ENCODE results near the gene WWP2. TPM values are rescaled to one million over a fixed set of nuclear protein-coding genes. Genes with fewer than 3 reads are reported as not detected.

WWP2 gene
- total RNA-seq, 1 experiment from 2014 or later = 22.8 TPM

- Histone ChIP-seq H3K27ac (ENCODE audit: low read length) (no peak overlapping the region), H3K9me3 (ENCODE audit: control insufficient read depth, insufficient read depth, low read depth, low read length) (no peaks in the 10 kb centered on the region), H3K27me3 (ENCODE audit: control insufficient read depth, insufficient read depth, low read length) (no peaks in the 10 kb centered on the region), H3K4me1 (ENCODE audit: control insufficient read depth, insufficient read depth, low read length) (no peaks in the 10 kb centered on the region), H3K4me3 (ENCODE audit: low read depth in 2 of 2, low read length in 2 of 2) (no peak overlapping the region), H3K36me3 (ENCODE audit: control insufficient read depth, insufficient read depth, low read length) (no peaks in the 10 kb centered on the region)
- ChIA-PET POLR2A (no interaction called here), CTCF (interaction anchor here (0.6 to 0.9 kb wide), 2 partner anchors 20 to 174 kb away, joined by 3 to 7 read pairs; no protein-coding TSS in a partner anchor)
- intact Hi-C loops (cut with micrococcal nuclease; ENCODE audit: unreplicated experiment) (no loop called here), in situ Hi-C loops (cut with HindIII; ENCODE audit: low pct_unique_long_range_greater_than_20kb, low sequenced_read_pairs) (no loop called here)
- ATAC-seq (no peak), DNase-seq (ENCODE audit: low read depth, low spot score) (no peak)
- BruUV-seq (replicated peaks) = no TSS peak
- TF ChIP-seq TCF7L2 (IDR thresholded peaks at IDR 0.05; ENCODE audit: low read depth, low read length) (no peak), CTCF (IDR thresholded peaks at IDR 0.05) (no peak), POLR2AphosphoS5 (IDR thresholded peaks at IDR 0.05; ENCODE audit: low read depth, low read length) (no peak), SIN3A (IDR thresholded peaks at IDR 0.05; ENCODE audit: borderline replicate concordance, insufficient read depth, low read depth, low read length) (no peak), REST (IDR thresholded peaks at IDR 0.05; ENCODE audit: insufficient read depth in 1 of 2, low read depth in 2 of 2, low read length in 1 of 2) (no peak)
Observed at GRCh38 chr16:69769404-69769803, 7.3 kb downstream of the WWP2 start.

GRCh38 chr16:69771651-69771967, 9.5 kb downstream of the WWP2 start:
- no peaks in the 10 kb centered on the region for H3K27me3 ChIP-seq (ENCODE audit: control insufficient read depth, insufficient read depth, low read length)
- ChIA-PET CTCF (no interaction called here), POLR2A (no interaction called here)
- ATAC-seq = no peak
- H3K4me3 ChIP-seq (ENCODE audit: low read depth in 2 of 2, low read length in 2 of 2) = no peak overlapping the region
- no peaks in the 10 kb centered on the region for H3K36me3 ChIP-seq (ENCODE audit: control insufficient read depth, insufficient read depth, low read length)
- intact Hi-C loops (cut with micrococcal nuclease; ENCODE audit: unreplicated experiment) = no loop called here
- no peak overlapping the region for H3K27ac ChIP-seq (ENCODE audit: low read length)
- no peaks in the 10 kb centered on the region for H3K4me1 ChIP-seq (ENCODE audit: control insufficient read depth, insufficient read depth, low read length)
- DNase-seq (ENCODE audit: low read depth, low spot score) = no peak
- TF ChIP-seq TCF7L2 (IDR thresholded peaks at IDR 0.05; ENCODE audit: low read depth, low read length) (no peak), SIN3A (IDR thresholded peaks at IDR 0.05; ENCODE audit: borderline replicate concordance, insufficient read depth, low read depth, low read length) (no peak), REST (IDR thresholded peaks at IDR 0.05; ENCODE audit: insufficient read depth in 1 of 2, low read depth in 2 of 2, low read length in 1 of 2) (no peak), POLR2AphosphoS5 (IDR thresholded peaks at IDR 0.05; ENCODE audit: low read depth, low read length) (no peak), CTCF (IDR thresholded peaks at IDR 0.05) (no peak)
- no TSS peak for BruUV-seq (replicated peaks)
- peaks cover 6% of the 10 kb centered on the region; the same call in 1 of the 2 replicates for H3K9me3 ChIP-seq (ENCODE audit: control insufficient read depth, insufficient read depth, low read depth, low read length)
- in situ Hi-C loops (cut with HindIII; ENCODE audit: low pct_unique_long_range_greater_than_20kb, low sequenced_read_pairs) = no loop called here
